Thoracic aorta (tissue), 2 donors: ENCODE results near the gene CDK2AP2. TPM values are rescaled to one million over a fixed set of nuclear protein-coding genes. Genes with fewer than 3 reads are reported as not detected.

Source experiments
- ATAC-seq: fragments of 150-250 bp; one replicate; pipeline ENCODE4 v1.8.0; 2017; ENCODE audit warnings: low read depth; ENCODE audit not compliant: insufficient number of reproducible peaks, low FRiP score
- DNase-seq: peaks from one replicate; pipeline ENCODE4 v3.0.0-alpha.2; 2020; ENCODE audit warnings: low spot score
- H3K27ac ChIP-seq, 2 donors: fragments of 200-600 bp; sonication (generic); 1 replicate in 1 of 2; 2 replicates in 1 of 2; pipeline ENCODE4 v1.5.1; 2016; ENCODE audit warnings: mild to moderate bottlenecking in 2 of 2, moderate library complexity in 2 of 2
- H3K27me3 ChIP-seq: fragments of 200-600 bp; sonication (generic); replicated peaks from 2 replicates; pipeline ENCODE4 v1.6.0; 2016; ENCODE audit warnings: mild to moderate bottlenecking; ENCODE audit not compliant: insufficient read depth
- H3K36me3 ChIP-seq: fragments of 200-600 bp; sonication (generic); one replicate; pipeline ENCODE4 v1.5.1; 2016
- H3K4me1 ChIP-seq, 2 donors: fragments of 200-600 bp; sonication (generic); 1 replicate in 1 of 2; 2 replicates in 1 of 2; pipeline versions ENCODE4 v1.5.1 to v1.6.0; 2016; ENCODE audit warnings: low read depth in 2 of 2, mild to moderate bottlenecking in 1 of 2; ENCODE audit not compliant: control insufficient read depth in 1 of 2
- H3K4me3 ChIP-seq: fragments of 200-600 bp; sonication (generic); 2 replicates; pipeline ENCODE4 v1.5.1; 2016; ENCODE audit warnings: mild to moderate bottlenecking
- H3K9me3 ChIP-seq: fragments of 200-600 bp; sonication (generic); 2 replicates; pipeline ENCODE4 v1.5.1; 2016
- CTCF ChIP-seq: fragments of 200-600 bp; sonication (generic); IDR thresholded peaks from one replicate; pipeline ENCODE4 v1.5.1; 2019; ENCODE audit warnings: antibody characterized with exemption
- total RNA-seq, 2 donors: library from RNA; depleted of rRNA; stranded (reverse); fragments of >200 nt; gene quantifications; one replicate each; pipeline versions ENCODE4 v1.1.0 to v1.2.3, GENCODE V29; 2016

CDK2AP2 gene
- total RNA-seq, 2 donors from 2014 or later = 53.3 to 73.4 TPM

GRCh38 chr11:67534070-67534679, 26.2 kb upstream of the CDK2AP2 start:
- no peak overlapping the region for H3K4me3 ChIP-seq
- no peaks in the 10 kb centered on the region for H3K4me1 ChIP-seq
- H3K27me3 ChIP-seq = no peaks in the 10 kb centered on the region
- no peaks in the 10 kb centered on the region for H3K36me3 ChIP-seq
- TF ChIP-seq CTCF = no peak
- ATAC-seq (no peak), DNase-seq (no peak)
- no peaks in the 10 kb centered on the region for H3K9me3 ChIP-seq
- no peak overlapping the region for H3K27ac ChIP-seq

GRCh38 chr11:67532889-67533288, 24.9 kb upstream of the CDK2AP2 start:
- H3K27ac ChIP-seq = no peak overlapping the region
- no peak for ATAC-seq

GRCh38 chr11:67530282-67530592, 22.3 kb upstream of the CDK2AP2 start:
- no peak for ATAC-seq
- Histone ChIP-seq H3K36me3 (no peaks in the 10 kb centered on the region), H3K4me1 (no peaks in the 10 kb centered on the region), H3K9me3 (no peaks in the 10 kb centered on the region), H3K27me3 (no peaks in the 10 kb centered on the region), H3K27ac (no peak overlapping the region), H3K4me3 (no peak overlapping the region)
- TF ChIP-seq CTCF = no peak
- DNase-seq = no peak

More at GRCh38 chr11:67532889-67533288, 24.9 kb upstream of the CDK2AP2 start:
- Histone ChIP-seq H3K9me3 (no peaks in the 10 kb centered on the region), H3K36me3 (no peaks in the 10 kb centered on the region), H3K4me1 (no peaks in the 10 kb centered on the region), H3K27me3 (no peaks in the 10 kb centered on the region), H3K4me3 (no peak overlapping the region)
- no peak for DNase-seq
- no peak for TF ChIP-seq CTCF

- ATAC-seq = no peak
Observed at GRCh38 chr11:67528376-67528775, 20.4 kb upstream of the CDK2AP2 start.

GRCh38 chr11:67525275-67525976, 17.5 kb upstream of the CDK2AP2 start:
- no peak for DNase-seq
- TF ChIP-seq CTCF = no peak
- ATAC-seq = no peak
- Histone ChIP-seq H3K4me1 (no peaks in the 10 kb centered on the region), H3K9me3 (no peaks in the 10 kb centered on the region), H3K27me3 (no peaks in the 10 kb centered on the region), H3K36me3 (no peaks in the 10 kb centered on the region), H3K4me3 (no peak overlapping the region), H3K27ac (no peak overlapping the region)

More at GRCh38 chr11:67528376-67528775, 20.4 kb upstream of the CDK2AP2 start:
- no peaks in the 10 kb centered on the region for H3K4me1 ChIP-seq
- H3K36me3 ChIP-seq = no peaks in the 10 kb centered on the region
- H3K27me3 ChIP-seq = no peaks in the 10 kb centered on the region
- no peak for TF ChIP-seq CTCF
- H3K27ac ChIP-seq = no peak overlapping the region
- no peak overlapping the region for H3K4me3 ChIP-seq
- no peaks in the 10 kb centered on the region for H3K9me3 ChIP-seq
- no peak for DNase-seq
